Spleen (tissue), 11 donors: ENCODE measurements around the gene TERT. TPM values are rescaled to one million over a fixed set of nuclear protein-coding genes. Genes with fewer than 3 reads are reported as not detected.

Source experiments
- DNase-seq: peaks from one replicate; pipeline ENCODE4 v3.0.0-alpha.2; 2020
- H3K27ac ChIP-seq, 8 donors: fragments of 200-600 bp; sonication (generic) in 7 of 8; 1 replicate in 4 of 8; 2 replicates in 4 of 8; pipeline versions ENCODE4 v1.5.0 to v1.8.0; 2016 to 2021; ENCODE audit warnings: inconsistent platforms in 4 of 8, mild to moderate bottlenecking in 4 of 8, moderate library complexity in 1 of 8
- H3K27me3 ChIP-seq, 7 donors: fragments of 200-600 bp; sonication (generic) in 6 of 7; replicated peaks in 1 of 7; 1 replicate in 4 of 7; 2 replicates in 3 of 7; pipeline versions ENCODE4 v1.5.0 to v1.8.0; 2016 to 2021; ENCODE audit warnings: inconsistent platforms in 3 of 7, mild to moderate bottlenecking in 1 of 7
- H3K36me3 ChIP-seq, 6 donors: fragments of 200-600 bp; sonication (generic) in 5 of 6; 1 replicate in 4 of 6; 2 replicates in 2 of 6; pipeline versions ENCODE4 v1.5.0 to v1.8.0; 2016 to 2021; ENCODE audit warnings: inconsistent platforms in 2 of 6
- H3K4me1 ChIP-seq, 6 donors: fragments of 200-600 bp; sonication (generic) in 5 of 6; 1 replicate in 3 of 6; 2 replicates in 3 of 6; pipeline versions ENCODE4 v1.5.0 to v1.8.0; 2016 to 2021; ENCODE audit warnings: inconsistent platforms in 3 of 6
- H3K4me3 ChIP-seq, 8 donors: fragments of 200-600 bp; sonication (generic) in 7 of 8; 1 replicate in 4 of 8; 2 replicates in 4 of 8; pipeline versions ENCODE4 v1.5.0 to v1.8.0; 2016 to 2021; ENCODE audit warnings: inconsistent platforms in 4 of 8, mild to moderate bottlenecking in 4 of 8, moderate library complexity in 2 of 8
- H3K9me3 ChIP-seq, 8 donors: fragments of 200-600 bp; sonication (generic) in 7 of 8; 1 replicate in 4 of 8; 2 replicates in 4 of 8; pipeline versions ENCODE4 v1.5.0 to v1.8.0; 2016 to 2021; ENCODE audit warnings: inconsistent platforms in 4 of 8
- POLR2A ChIP-seq, 3 donors: fragments of 450-650 bp; IDR thresholded peaks; one replicate each; pipeline ENCODE4 v1.5.1; 2017; ENCODE audit warnings: antibody characterized with exemption in 3 of 3, mild to moderate bottlenecking in 1 of 3
- POLR2AphosphoS5 ChIP-seq, 3 donors: sonication (generic); formaldehyde crosslinking; IDR thresholded peaks; one replicate each; pipeline ENCODE4 v1.5.1; 2017; ENCODE audit warnings: antibody characterized with exemption in 3 of 3
- WGBS, 5 donors: extraction: QIAGEN DNeasy Blood & Tissue Kit in 3 of 5; methylation state at CpG; one replicate each; pipeline versions ENCODE4 v1.1.5 to v1.1.7; 2013 to 2018; 5-methylcytosine and 5-hydroxymethylcytosine counted together
- intact Hi-C: fragments of 100-400 bp; cut with DNase I; formaldehyde crosslinking; loops from one replicate; pipeline ENCODE4 v1.15.0; 2023; ENCODE audit warnings: low total_unique reads
- polyA plus RNA-seq, 3 donors: library from polyadenylated mRNA; stranded (reverse); fragments of 200-250 nt; gene quantifications; one replicate each; pipeline ENCODE4 v1.2.1, GENCODE V29; 2013
- total RNA-seq, 7 donors: library from RNA; depleted of rRNA in 3 of 7; stranded (reverse); fragments of >200 nt in 3 of 7; fragmentation: NEBNext Ultra II Directional in 4 of 7; extraction: Animal tissue kit (Norgen Biotek cat#: 25700) in 4 of 7; gene quantifications; one replicate each; pipeline versions ENCODE4 v1.1.0 to v1.2.1, GENCODE V29; 2016 to 2021
- TF ChIP-seq, protein P1 (sequence below), 11 experiments: fragments of 200-600 bp in 7 of 11; fragments of 450-650 bp in 4 of 11; sonication (generic) in 4 of 11; IDR thresholded peaks in 8 of 11; conservative IDR thresholded peaks in 3 of 11; 1 replicate in 7 of 11; 2 replicates in 4 of 11; pipeline versions ENCODE4 v1.4.0 to v1.8.0; 2016 to 2021; ENCODE audit warnings: antibody characterized with exemption in 11 of 11, inconsistent platforms in 4 of 11, mild to moderate bottlenecking in 1 of 11
- donor health status: healthy with polysubstance abuse.
- donor health status: DM: no; HTN: no; CAD: no; lungs with moderate emphysema.
- donor health status: DM: no; HTN: no; CAD: no.
- donor health status: Bipolar disorder and iron deficiency.
- donor health status: healthy.
- donor health status: DM: no; HTN: no; CAD: no.
- donor health status: DM: yes; HTN: yes; CAD: no.

TERT gene
- total and polyA plus RNA-seq, 10 donors, result 0.09 to 5.3 (median 0.40) TPM; not detected in 2

DNA sequence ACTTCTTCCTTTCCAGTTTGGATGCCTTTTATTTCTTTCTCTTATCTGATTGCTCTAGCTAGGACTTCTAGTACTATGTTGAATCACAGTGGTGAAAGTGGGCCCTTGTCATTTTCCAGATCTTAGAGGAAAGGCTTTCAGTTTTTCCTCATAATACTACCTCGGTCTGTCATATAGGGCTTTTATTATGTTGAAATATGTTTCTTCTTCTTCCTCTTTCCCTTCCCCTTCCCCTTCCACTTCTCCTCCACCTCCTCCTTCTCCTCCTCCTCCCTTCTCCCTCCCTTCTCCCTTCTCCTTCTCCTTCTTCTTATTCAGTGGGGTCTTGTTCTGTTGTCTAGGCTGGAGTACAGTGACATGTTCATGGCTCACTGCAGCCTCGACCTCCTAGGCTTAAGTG is 9.2 kb upstream of the TERT start:
- intact Hi-C loops, result no loop called here
- Histone ChIP-seq H3K36me3 (no peaks in the 10 kb centered on the region), H3K27ac (no peak overlapping the region), H3K4me3 (no peak overlapping the region), H3K9me3 (peaks cover 0 to 3% (median 0%) of the 10 kb centered on the region in 8 donors), H3K27me3 (peaks cover 0 to 3% (median 0%) of the 10 kb centered on the region in 7 donors), H3K4me1 (peaks cover 0 to 6% (median 0%) of the 10 kb centered on the region in 6 donors)
- TF ChIP-seq POLR2A (IDR thresholded peaks at IDR 0.05), result no peak
- TF ChIP-seq, protein P1, sequence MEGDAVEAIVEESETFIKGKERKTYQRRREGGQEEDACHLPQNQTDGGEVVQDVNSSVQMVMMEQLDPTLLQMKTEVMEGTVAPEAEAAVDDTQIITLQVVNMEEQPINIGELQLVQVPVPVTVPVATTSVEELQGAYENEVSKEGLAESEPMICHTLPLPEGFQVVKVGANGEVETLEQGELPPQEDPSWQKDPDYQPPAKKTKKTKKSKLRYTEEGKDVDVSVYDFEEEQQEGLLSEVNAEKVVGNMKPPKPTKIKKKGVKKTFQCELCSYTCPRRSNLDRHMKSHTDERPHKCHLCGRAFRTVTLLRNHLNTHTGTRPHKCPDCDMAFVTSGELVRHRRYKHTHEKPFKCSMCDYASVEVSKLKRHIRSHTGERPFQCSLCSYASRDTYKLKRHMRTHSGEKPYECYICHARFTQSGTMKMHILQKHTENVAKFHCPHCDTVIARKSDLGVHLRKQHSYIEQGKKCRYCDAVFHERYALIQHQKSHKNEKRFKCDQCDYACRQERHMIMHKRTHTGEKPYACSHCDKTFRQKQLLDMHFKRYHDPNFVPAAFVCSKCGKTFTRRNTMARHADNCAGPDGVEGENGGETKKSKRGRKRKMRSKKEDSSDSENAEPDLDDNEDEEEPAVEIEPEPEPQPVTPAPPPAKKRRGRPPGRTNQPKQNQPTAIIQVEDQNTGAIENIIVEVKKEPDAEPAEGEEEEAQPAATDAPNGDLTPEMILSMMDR (IDR thresholded peaks at IDR 0.05 in 8 of 11, conservative IDR thresholded peaks at IDR 0.05 in 3 of 11), result no peak
- no peak for TF ChIP-seq POLR2AphosphoS5 (IDR thresholded peaks at IDR 0.05)
- 55 to 69% (median 62%) methylated on average over 2 of the region's 2 CpGs for WGBS, 5 donors
- DNase-seq, result no peak

GRCh38 chr5:1302258-1302657 is 7.4 kb upstream of the TERT start:
- Histone ChIP-seq H3K4me1 (peaks cover 0 to 6% (median 0%) of the 10 kb centered on the region in 6 donors), H3K36me3 (no peaks in the 10 kb centered on the region), H3K4me3 (no peak overlapping the region), H3K27ac (no peak overlapping the region), H3K9me3 (peaks cover 0 to 3% (median 0%) of the 10 kb centered on the region in 8 donors), H3K27me3 (peaks cover 0 to 10% (median 0%) of the 10 kb centered on the region in 7 donors)
- TF ChIP-seq, protein P1 (IDR thresholded peaks at IDR 0.05 in 8 of 11, conservative IDR thresholded peaks at IDR 0.05 in 3 of 11), result no peak
- TF ChIP-seq POLR2AphosphoS5 (IDR thresholded peaks at IDR 0.05) (no peak), POLR2A (IDR thresholded peaks at IDR 0.05) (no peak)
- WGBS, 5 donors, result 84 to 95% (median 91%) methylated on average over 2 of the region's 2 CpGs
- intact Hi-C loops, result no loop called here
- no peak for DNase-seq

- peaks cover 0 to 6% (median 0%) of the 10 kb centered on the region in 6 donors for H3K4me1 ChIP-seq
- TF ChIP-seq POLR2A (IDR thresholded peaks at IDR 0.05), result no peak
- no peak for TF ChIP-seq POLR2AphosphoS5 (IDR thresholded peaks at IDR 0.05)
- TF ChIP-seq, protein P1 (IDR thresholded peaks at IDR 0.05 in 8 of 11, conservative IDR thresholded peaks at IDR 0.05 in 3 of 11), result no peak
- H3K27ac ChIP-seq, result no peak overlapping the region
- intact Hi-C loops, result no loop called here
- WGBS, 5 donors, result 85 to 92% (median 90%) methylated on average over 20 of the region's 20 CpGs
- no peaks in the 10 kb centered on the region for H3K36me3 ChIP-seq
- DNase-seq, result peak; percentile 64
- peaks cover 0 to 24% (median 2%) of the 10 kb centered on the region in 7 donors for H3K27me3 ChIP-seq
- H3K9me3 ChIP-seq, result peaks cover 0 to 3% (median 0%) of the 10 kb centered on the region in 8 donors
- no peak overlapping the region for H3K4me3 ChIP-seq
These were observed 5.8 kb upstream of the TERT start for GRCh38 chr5:1300581-1301083.

DNA sequence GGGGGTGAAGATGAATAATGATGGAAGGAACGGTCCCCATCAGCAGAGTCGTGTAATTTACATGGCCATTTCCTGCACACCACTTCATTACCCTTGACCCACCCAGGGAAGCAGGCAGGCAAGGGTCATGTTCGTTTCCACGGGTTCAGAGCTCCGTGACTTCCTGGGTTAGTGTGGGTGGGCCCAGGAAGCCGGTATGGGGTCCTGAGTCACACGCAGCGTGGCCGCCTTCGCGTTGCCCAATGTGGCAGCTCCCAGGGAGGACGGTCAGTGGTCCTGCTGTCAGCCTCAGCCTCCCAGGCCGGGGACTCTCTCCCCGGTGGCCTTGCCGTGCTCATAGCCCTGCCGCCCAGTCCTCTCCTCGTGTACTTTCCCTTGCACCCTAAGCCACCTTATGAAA is 5.1 kb upstream of the TERT start:
- intact Hi-C loops, result no loop called here
- Histone ChIP-seq H3K4me1 (peaks cover 0 to 11% (median 2%) of the 10 kb centered on the region in 6 donors), H3K9me3 (peaks cover 0 to 3% (median 0%) of the 10 kb centered on the region in 8 donors), H3K27ac (no peak overlapping the region), H3K36me3 (no peaks in the 10 kb centered on the region), H3K4me3 (no peak overlapping the region), H3K27me3 (peaks cover 0 to 31% (median 9%) of the 10 kb centered on the region in 7 donors)
- 58 to 76% (median 68%) methylated on average over 14 to 17 of the region's 17 CpGs for WGBS, 5 donors
- TF ChIP-seq, protein P1 (IDR thresholded peaks at IDR 0.05 in 8 of 11, conservative IDR thresholded peaks at IDR 0.05 in 3 of 11), result no peak
- TF ChIP-seq POLR2A (IDR thresholded peaks at IDR 0.05) (no peak), POLR2AphosphoS5 (IDR thresholded peaks at IDR 0.05) (no peak)
- peak; percentile 70 for DNase-seq
